ENCODE results near the gene CD276. TPM values are rescaled to one million over a fixed set of nuclear protein-coding genes. Genes with fewer than 3 reads are reported as not detected.

CD276 gene
- total RNA-seq, 4 donors from 2014 or later, result 43.2 to 127 (median 61.2) TPM

- TF ChIP-seq, protein P1, sequence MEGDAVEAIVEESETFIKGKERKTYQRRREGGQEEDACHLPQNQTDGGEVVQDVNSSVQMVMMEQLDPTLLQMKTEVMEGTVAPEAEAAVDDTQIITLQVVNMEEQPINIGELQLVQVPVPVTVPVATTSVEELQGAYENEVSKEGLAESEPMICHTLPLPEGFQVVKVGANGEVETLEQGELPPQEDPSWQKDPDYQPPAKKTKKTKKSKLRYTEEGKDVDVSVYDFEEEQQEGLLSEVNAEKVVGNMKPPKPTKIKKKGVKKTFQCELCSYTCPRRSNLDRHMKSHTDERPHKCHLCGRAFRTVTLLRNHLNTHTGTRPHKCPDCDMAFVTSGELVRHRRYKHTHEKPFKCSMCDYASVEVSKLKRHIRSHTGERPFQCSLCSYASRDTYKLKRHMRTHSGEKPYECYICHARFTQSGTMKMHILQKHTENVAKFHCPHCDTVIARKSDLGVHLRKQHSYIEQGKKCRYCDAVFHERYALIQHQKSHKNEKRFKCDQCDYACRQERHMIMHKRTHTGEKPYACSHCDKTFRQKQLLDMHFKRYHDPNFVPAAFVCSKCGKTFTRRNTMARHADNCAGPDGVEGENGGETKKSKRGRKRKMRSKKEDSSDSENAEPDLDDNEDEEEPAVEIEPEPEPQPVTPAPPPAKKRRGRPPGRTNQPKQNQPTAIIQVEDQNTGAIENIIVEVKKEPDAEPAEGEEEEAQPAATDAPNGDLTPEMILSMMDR (IDR thresholded peaks at IDR 0.05; ENCODE audit: low read depth), result no peak
These were observed 12.4 kb downstream of the CD276 start for GRCh38 chr15:73696641-73697001.

- TF ChIP-seq, protein P1 (IDR thresholded peaks at IDR 0.05; ENCODE audit: low read depth), result no peak
These were observed 12.9 kb downstream of the CD276 start for GRCh38 chr15:73697033-73697467.

DNA sequence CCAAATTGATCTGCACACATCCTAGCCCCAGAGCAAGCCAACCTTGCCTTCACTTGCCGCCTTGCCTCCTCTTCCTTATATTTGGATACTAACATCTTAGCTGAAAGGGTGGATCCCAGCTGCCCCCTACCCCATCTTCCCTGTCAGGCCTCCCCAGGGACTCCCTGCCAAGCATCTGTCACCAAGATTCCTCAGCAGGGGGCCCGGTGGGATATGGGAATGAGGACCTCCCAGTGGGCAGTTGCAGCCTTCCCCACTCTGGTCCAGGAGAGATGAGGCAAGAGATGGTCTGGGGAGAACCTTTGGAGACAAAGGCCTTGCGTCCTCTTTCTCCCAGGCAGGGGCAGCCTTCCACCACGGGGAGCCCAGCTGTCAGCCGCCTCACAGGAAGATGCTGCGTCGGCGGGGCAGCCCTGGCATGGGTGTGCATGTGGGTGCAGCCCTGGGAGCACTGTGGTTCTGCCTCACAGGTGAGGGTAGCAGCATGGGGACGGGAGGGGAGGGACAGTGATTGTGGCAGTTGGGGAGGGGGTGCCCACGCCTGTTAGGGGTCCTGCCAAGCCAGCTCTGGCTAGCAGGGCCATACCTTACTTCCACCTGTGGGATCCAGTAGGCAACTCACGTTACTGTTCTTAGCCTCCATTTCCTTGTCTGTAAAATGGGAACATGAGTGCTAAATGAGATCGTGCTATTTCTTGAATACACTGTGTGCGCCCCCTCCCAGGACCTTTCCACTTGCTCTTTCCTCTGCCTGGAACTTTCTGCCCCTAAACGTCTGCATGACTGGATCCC, 15.3 kb downstream of the CD276 start:
- TF ChIP-seq, protein P1 (IDR thresholded peaks at IDR 0.05; ENCODE audit: low read depth), result no peak

DNA sequence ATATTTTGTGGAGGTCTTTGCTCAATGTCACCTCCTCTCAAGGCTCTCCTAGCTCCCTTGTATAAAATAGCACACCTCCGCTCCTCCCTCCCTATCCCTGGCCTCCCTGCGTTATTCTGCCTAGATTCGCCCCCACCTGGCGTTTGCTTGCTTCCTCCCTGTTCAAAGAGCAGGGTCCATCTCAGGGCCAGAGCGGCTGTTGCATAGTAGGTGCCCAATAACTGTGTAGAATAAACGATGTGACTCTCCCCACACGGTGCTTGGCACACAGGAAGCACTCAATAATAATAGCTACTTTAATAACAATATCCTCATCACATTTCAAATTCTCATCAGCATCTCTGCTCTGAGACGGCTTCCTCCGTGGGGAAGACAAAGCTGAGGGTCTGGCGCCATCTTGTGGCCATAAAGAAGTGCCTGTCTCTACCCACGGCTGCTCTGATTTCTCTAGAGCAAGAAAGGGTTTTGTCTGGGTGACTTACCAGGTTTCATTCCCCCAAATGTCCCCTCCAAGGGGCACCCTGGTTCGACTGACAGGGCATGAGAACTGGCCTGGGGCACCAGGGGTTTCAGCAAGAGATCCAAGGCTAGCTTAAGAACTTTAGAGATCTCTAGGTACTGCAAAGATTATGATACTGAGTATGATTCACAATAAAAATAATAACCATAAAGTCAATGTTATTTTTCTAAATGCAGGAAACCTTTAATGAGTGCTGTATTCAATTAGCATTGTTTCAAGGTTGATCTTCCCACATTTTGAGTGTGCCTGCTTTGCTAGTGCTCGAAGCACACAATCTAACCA, 16.1 kb downstream of the CD276 start:
- TF ChIP-seq, protein P1 (IDR thresholded peaks at IDR 0.05; ENCODE audit: low read depth), result no peak

GRCh38 chr15:73704869-73705645, 20.9 kb downstream of the CD276 start:
- TF ChIP-seq, protein P1 (IDR thresholded peaks at IDR 0.05; ENCODE audit: low read depth), result no peak

DNA sequence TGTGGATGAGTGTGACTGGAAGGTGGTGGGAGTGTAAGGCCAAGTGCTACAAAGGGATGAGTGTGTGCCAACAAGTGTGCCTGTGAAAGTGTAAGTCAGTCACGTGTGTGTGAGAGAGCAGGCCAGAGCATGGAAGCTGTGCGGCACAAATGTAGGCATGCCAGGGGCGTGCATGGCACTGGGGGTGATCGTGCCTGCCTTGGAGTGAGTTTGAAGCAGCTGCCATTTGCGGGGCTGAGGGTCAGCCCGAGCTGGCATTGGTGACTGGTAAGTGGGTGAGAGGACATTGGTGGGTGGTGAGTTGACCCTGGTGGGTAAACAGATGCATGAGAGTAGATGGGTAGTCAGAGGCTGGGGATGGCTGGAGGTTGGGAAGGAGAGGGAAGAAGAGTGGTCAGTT, 24.5 kb downstream of the CD276 start:
- TF ChIP-seq, protein P1 (IDR thresholded peaks at IDR 0.05; ENCODE audit: low read depth), result no peak
